T-cell (primary cell): Measurements from ENCODE around the gene DOHH. TPM values are rescaled to one million over a fixed set of nuclear protein-coding genes. Genes with fewer than 3 reads are reported as not detected.

Source experiments
- ATAC-seq, 4 experiments: fragments of 200-7000 bp in 3 of 4; fragments of 150-1000 bp in 1 of 4; cut with Tn5 transposase; replicated peaks in 1 of 4; 1 replicate in 3 of 4; 2 replicates in 1 of 4; pipeline ENCODE4 v1.10.0; 2021; ENCODE audit warnings: moderate library complexity in 3 of 4, mild to moderate bottlenecking in 2 of 4, moderate number of reproducible peaks in 1 of 4
- CTCF ChIA-PET, 2 donors: fragments of 300-600 bp; sonication (Branson Sonifier 250); formaldehyde crosslinking; loops; one replicate each; lab custom pipeline; 2022; ENCODE audit warnings: antibody characterized with exemption in 2 of 2; lab: Charles Lee
- POLR2A ChIA-PET, 2 donors: fragments of 300-600 bp; sonication (Branson Sonifier 250); formaldehyde crosslinking; loops; one replicate each; lab custom pipeline; 2022; ENCODE audit warnings: antibody characterized with exemption in 2 of 2; lab: Charles Lee
- DNase-seq, 35 experiments: peaks; one replicate each; pipeline versions ENCODE4 v3.0.0 to v3.0.0-alpha.2; 2013 to 2023
- H3K27ac ChIP-seq: one replicate; pipeline ENCODE4 v1.5.1; 2013; ENCODE audit warnings: low read length
- H3K27me3 ChIP-seq, 2 experiments: replicated peaks in 1 of 2; 1 replicate in 1 of 2; 2 replicates in 1 of 2; pipeline versions ENCODE4 v1.6.1 to v1.7.0; 2013; ENCODE audit warnings: low read length in 1 of 2, mixed read lengths in 1 of 2; ENCODE audit not compliant: control insufficient read depth in 2 of 2, insufficient read depth in 2 of 2; ENCODE audit errors: extremely low read depth in 1 of 2
- H3K36me3 ChIP-seq, 2 donors: 1 replicate in 1 of 2; 2 replicates in 1 of 2; pipeline versions ENCODE4 v1.6.1 to v1.7.0; 2013; ENCODE audit warnings: low read length in 1 of 2; ENCODE audit not compliant: control insufficient read depth in 2 of 2, insufficient read depth in 1 of 2; ENCODE audit errors: extremely low read depth in 1 of 2
- H3K4me1 ChIP-seq, 2 experiments: 1 replicate in 1 of 2; 2 replicates in 1 of 2; pipeline versions ENCODE4 v1.6.1 to v1.7.0; 2013; ENCODE audit warnings: low read length in 2 of 2, mixed read lengths in 1 of 2; ENCODE audit not compliant: insufficient read depth in 2 of 2, control insufficient read depth in 1 of 2; ENCODE audit errors: extremely low read depth in 1 of 2
- H3K4me3 ChIP-seq, 2 donors: 1 replicate in 1 of 2; 2 replicates in 1 of 2; pipeline versions ENCODE4 v1.5.1 to v1.7.0; 2013; ENCODE audit warnings: mild to moderate bottlenecking in 2 of 2, low read length in 1 of 2, moderate library complexity in 1 of 2; ENCODE audit not compliant: control insufficient read depth in 1 of 2; ENCODE audit errors: extremely low read depth in 1 of 2
- H3K9me3 ChIP-seq: 2 replicates; pipeline ENCODE4 v1.7.0; 2013
- H3K27ac Mint-ChIP-seq, 2 donors: one replicate each; pipeline ENCODE4 v1.8.0; 2020 to 2021; ENCODE audit warnings: mild to moderate bottlenecking in 2 of 2, mixed read lengths in 2 of 2
- H3K27me3 Mint-ChIP-seq, 2 donors: one replicate each; pipeline ENCODE4 v1.8.0; 2021 to 2022; ENCODE audit warnings: mixed read lengths in 2 of 2
- H3K36me3 Mint-ChIP-seq: one replicate; pipeline ENCODE4 v1.8.0; 2021; ENCODE audit warnings: mixed read lengths
- H3K4me1 Mint-ChIP-seq, 3 donors: one replicate each; pipeline ENCODE4 v1.8.0; 2020 to 2022; ENCODE audit warnings: mixed read lengths in 3 of 3, mild to moderate bottlenecking in 1 of 3
- H3K4me3 Mint-ChIP-seq, 3 donors: one replicate each; pipeline ENCODE4 v1.8.0; 2020 to 2022; ENCODE audit warnings: mild to moderate bottlenecking in 3 of 3, mixed read lengths in 3 of 3, moderate library complexity in 3 of 3
- H3K9me3 Mint-ChIP-seq, 3 donors: one replicate each; pipeline ENCODE4 v1.8.0; 2020 to 2022; ENCODE audit warnings: mixed read lengths in 3 of 3
- WGBS: methylation state at CpG from one replicate; pipeline ENCODE4 v1.1.5; 2013; ENCODE audit warnings: missing lambda C conversion rate; ENCODE audit not compliant: insufficient coverage; 5-methylcytosine and 5-hydroxymethylcytosine counted together
- total RNA-seq, 35 experiments: library from RNA in 6 of 35; stranded (reverse) in 6 of 35; fragments of 120-200 nt in 1 of 35; gene quantifications; one replicate each; pipeline versions ENCODE4 v1.2.1 to v1.2.4 and lab custom pipeline; 2013 to 2026

The DOHH gene
- total RNA-seq, 5 donors from 2014 or later (not counting 1 experiment from before 2014, with no cell fraction given), result 5.0 to 12.3 (median 11.1) TPM

GRCh38 chr19:3535563-3535965 lies 35.1 kb upstream of the DOHH start:
- no peak overlapping the region for H3K27ac Mint-ChIP-seq
- DNase-seq (no peak), ATAC-seq (no peak)
- no peak overlapping the region for H3K4me3 Mint-ChIP-seq
- ChIA-PET CTCF (no interaction called here), POLR2A (no interaction called here)
- Histone ChIP-seq H3K27me3 (no peaks in the 10 kb centered on the region), H3K4me1 (no peaks in the 10 kb centered on the region), H3K36me3 (peaks cover 21 to 59% of the 10 kb centered on the region in 2 donors), H3K27ac (no peak overlapping the region), H3K4me3 (no peak overlapping the region), H3K9me3 (no peaks in the 10 kb centered on the region)
- H3K36me3 Mint-ChIP-seq, result peaks cover 23% of the 10 kb centered on the region
- no peaks in the 10 kb centered on the region for H3K27me3 Mint-ChIP-seq
- H3K9me3 Mint-ChIP-seq, result peaks cover 0 to 3% (median 0%) of the 10 kb centered on the region in 3 donors
- no peaks in the 10 kb centered on the region for H3K4me1 Mint-ChIP-seq
- WGBS, result 98% methylated on average over 9 of the region's 14 CpGs

- H3K4me3 Mint-ChIP-seq, result no peak overlapping the region
- Histone ChIP-seq H3K9me3 (no peaks in the 10 kb centered on the region), H3K36me3 (peaks cover 22 to 60% of the 10 kb centered on the region in 2 donors), H3K4me1 (no peaks in the 10 kb centered on the region), H3K4me3 (no peak overlapping the region), H3K27me3 (no peaks in the 10 kb centered on the region), H3K27ac (no peak overlapping the region)
- ChIA-PET CTCF (no interaction called here), POLR2A (no interaction called here)
- H3K27me3 Mint-ChIP-seq, result no peaks in the 10 kb centered on the region
- 96% methylated on average over 9 of the region's 9 CpGs for WGBS
- no peaks in the 10 kb centered on the region for H3K4me1 Mint-ChIP-seq
- ATAC-seq, result no peak
- no peak for DNase-seq
- H3K36me3 Mint-ChIP-seq, result peaks cover 23% of the 10 kb centered on the region
- no peak overlapping the region for H3K27ac Mint-ChIP-seq
- peaks cover 0 to 3% (median 0%) of the 10 kb centered on the region in 3 donors for H3K9me3 Mint-ChIP-seq
Measured at GRCh38 chr19:3535235-3535535, 34.7 kb upstream of the DOHH start.

- POLR2A ChIA-PET, result no interaction called here
- Histone ChIP-seq H3K9me3 (no peaks in the 10 kb centered on the region), H3K4me1 (no peaks in the 10 kb centered on the region), H3K36me3 (peaks cover 22 to 60% of the 10 kb centered on the region in 2 donors), H3K27ac (no peak overlapping the region), H3K27me3 (no peaks in the 10 kb centered on the region), H3K4me3 (no peak overlapping the region)
- Mint-ChIP-seq H3K36me3 (peaks cover 21% of the 10 kb centered on the region), H3K4me3 (no peak overlapping the region), H3K9me3 (peaks cover 0 to 1% (median 0%) of the 10 kb centered on the region in 3 donors), H3K27me3 (no peaks in the 10 kb centered on the region), H3K4me1 (no peaks in the 10 kb centered on the region), H3K27ac (no peak overlapping the region)
- 96% methylated on average over 37 of the region's 38 CpGs for WGBS
- CTCF ChIA-PET, result no interaction called here
- DNase-seq (no peak), ATAC-seq (no peak)
Measured at GRCh38 chr19:3534375-3535234, 34.1 kb upstream of the DOHH start.

- DNase-seq (no peak), ATAC-seq (no peak)
- Mint-ChIP-seq H3K27ac (no peak overlapping the region), H3K4me3 (no peak overlapping the region), H3K27me3 (no peaks in the 10 kb centered on the region), H3K4me1 (no peaks in the 10 kb centered on the region), H3K36me3 (peaks cover 17% of the 10 kb centered on the region), H3K9me3 (no peaks in the 10 kb centered on the region)
- peaks cover 19 to 60% of the 10 kb centered on the region in 2 donors for H3K36me3 ChIP-seq
- CTCF ChIA-PET, result no interaction called here
- WGBS, result 91% methylated on average over 9 of the region's 12 CpGs
- H3K27ac ChIP-seq, result no peak overlapping the region
- no peaks in the 10 kb centered on the region for H3K9me3 ChIP-seq
- H3K4me3 ChIP-seq, result no peak overlapping the region
- POLR2A ChIA-PET, result no interaction called here
- H3K4me1 ChIP-seq, result no peaks in the 10 kb centered on the region
- no peaks in the 10 kb centered on the region for H3K27me3 ChIP-seq
Measured at GRCh38 chr19:3533563-3534216, 33.2 kb upstream of the DOHH start.

- ChIA-PET CTCF (no interaction called here), POLR2A (no interaction called here)
- DNase-seq (no peak), ATAC-seq (no peak)
- Histone ChIP-seq H3K27ac (no peak overlapping the region), H3K4me1 (no peaks in the 10 kb centered on the region), H3K27me3 (no peaks in the 10 kb centered on the region), H3K4me3 (no peak overlapping the region), H3K9me3 (no peaks in the 10 kb centered on the region), H3K36me3 (peaks cover 19 to 58% of the 10 kb centered on the region in 2 donors)
- H3K27ac Mint-ChIP-seq, result no peak overlapping the region
- no peaks in the 10 kb centered on the region for H3K27me3 Mint-ChIP-seq
- 98% methylated on average over 9 of the region's 17 CpGs for WGBS
- peaks cover 11% of the 10 kb centered on the region for H3K36me3 Mint-ChIP-seq
- H3K4me3 Mint-ChIP-seq, result no peak overlapping the region
- H3K9me3 Mint-ChIP-seq, result no peaks in the 10 kb centered on the region
- no peaks in the 10 kb centered on the region for H3K4me1 Mint-ChIP-seq
Measured at GRCh38 chr19:3533033-3533432, 32.6 kb upstream of the DOHH start.

- ATAC-seq, result no peak
- peaks cover 22 to 66% of the 10 kb centered on the region in 2 donors for H3K36me3 ChIP-seq
- WGBS, result 96% methylated on average over 30 of the region's 33 CpGs
Measured at GRCh38 chr19:3532154-3532786, 31.8 kb upstream of the DOHH start.

More at GRCh38 chr19:3532154-3532786, 31.8 kb upstream of the DOHH start:
- ChIA-PET POLR2A (interaction anchor here in 1 of 2 donors (0.6 kb wide), 1 partner anchor 17 kb away, joined by 6 read pairs; no protein-coding TSS in a partner anchor), CTCF (no interaction called here)
- no peaks in the 10 kb centered on the region for H3K4me1 Mint-ChIP-seq
- H3K27me3 Mint-ChIP-seq, result no peaks in the 10 kb centered on the region
- H3K36me3 Mint-ChIP-seq, result peaks cover 11% of the 10 kb centered on the region
- H3K9me3 ChIP-seq, result no peaks in the 10 kb centered on the region
- H3K4me3 ChIP-seq, result no peak overlapping the region
- no peak for DNase-seq
- H3K4me1 ChIP-seq, result no peaks in the 10 kb centered on the region
- no peak overlapping the region for H3K27ac ChIP-seq
- no peak overlapping the region for H3K27ac Mint-ChIP-seq
- H3K27me3 ChIP-seq, result no peaks in the 10 kb centered on the region
- no peaks in the 10 kb centered on the region for H3K9me3 Mint-ChIP-seq
- no peak overlapping the region for H3K4me3 Mint-ChIP-seq
